Myocyte (in vitro differentiated cells): ENCODE results near the gene CCDC158. TPM values are rescaled to one million over a fixed set of nuclear protein-coding genes. Genes with fewer than 3 reads are reported as not detected.
"Not testable (repeated sequence)": the region's sequence is repeated elsewhere in the genome, so short reads cannot be mapped to it uniquely, and the experiment has no call there.

ENCODE experiments used
- DNase-seq: peaks from one replicate; pipeline ENCODE4 v3.0.0-alpha.2; 2012; ENCODE audit warnings: low read depth
- total RNA-seq: library from RNA; depleted of rRNA; stranded (reverse); fragments of >200 nt; gene quantifications from 2 replicates; pipeline ENCODE4 v1.2.3, GENCODE V29; 2014

The CCDC158 gene
- total RNA-seq, 1 donor from 2014 or later, result not detected

- no peak for DNase-seq
Observed at GRCh38 chr4:76282941-76283689, 137.8 kb downstream of the CCDC158 start.

- not testable (repeated sequence) for DNase-seq
Observed at GRCh38 chr4:76281594-76281993, 139.3 kb downstream of the CCDC158 start.

GRCh38 chr4:76280488-76281441 lies 140.2 kb downstream of the CCDC158 start:
- no peak for DNase-seq

GRCh38 chr4:76279462-76279861 lies 141.5 kb downstream of the CCDC158 start:
- no peak for DNase-seq

GRCh38 chr4:76278583-76278982 lies 142.4 kb downstream of the CCDC158 start:
- no peak for DNase-seq

GRCh38 chr4:76277667-76278066 lies 143.3 kb downstream of the CCDC158 start:
- DNase-seq, result no peak

- DNase-seq, result peak; percentile 11
Observed at GRCh38 chr4:76276813-76277212, 144.1 kb downstream of the CCDC158 start.

GRCh38 chr4:76275486-76276124 lies 145.3 kb downstream of the CCDC158 start:
- no peak for DNase-seq

GRCh38 chr4:76272999-76273398 lies 147.9 kb downstream of the CCDC158 start:
- DNase-seq, result no peak

GRCh38 chr4:76272582-76272981 lies 148.4 kb downstream of the CCDC158 start:
- no peak for DNase-seq

- no peak for DNase-seq
Observed at GRCh38 chr4:76272073-76272472, 148.9 kb downstream of the CCDC158 start.

- DNase-seq, result no peak
Observed at GRCh38 chr4:76271248-76271647, 149.7 kb downstream of the CCDC158 start.

GRCh38 chr4:76270244-76271175 lies 150.4 kb downstream of the CCDC158 start:
- DNase-seq, result peak; percentile 18

GRCh38 chr4:76267811-76268210 lies 153.1 kb downstream of the CCDC158 start:
- DNase-seq, result no peak

GRCh38 chr4:76266627-76267026 lies 154.3 kb downstream of the CCDC158 start:
- no peak for DNase-seq

GRCh38 chr4:76265631-76266218 lies 155.2 kb downstream of the CCDC158 start:
- DNase-seq, result no peak
